Kidney glomerular epithelial cell (primary cell): Measurements from ENCODE around the gene PPP6R2.

Experiments
- DNase-seq: peaks from one replicate; lab custom pipeline; 2025; lab: John Stamatoyannopoulos, UW

Gene PPP6R2, protein sequence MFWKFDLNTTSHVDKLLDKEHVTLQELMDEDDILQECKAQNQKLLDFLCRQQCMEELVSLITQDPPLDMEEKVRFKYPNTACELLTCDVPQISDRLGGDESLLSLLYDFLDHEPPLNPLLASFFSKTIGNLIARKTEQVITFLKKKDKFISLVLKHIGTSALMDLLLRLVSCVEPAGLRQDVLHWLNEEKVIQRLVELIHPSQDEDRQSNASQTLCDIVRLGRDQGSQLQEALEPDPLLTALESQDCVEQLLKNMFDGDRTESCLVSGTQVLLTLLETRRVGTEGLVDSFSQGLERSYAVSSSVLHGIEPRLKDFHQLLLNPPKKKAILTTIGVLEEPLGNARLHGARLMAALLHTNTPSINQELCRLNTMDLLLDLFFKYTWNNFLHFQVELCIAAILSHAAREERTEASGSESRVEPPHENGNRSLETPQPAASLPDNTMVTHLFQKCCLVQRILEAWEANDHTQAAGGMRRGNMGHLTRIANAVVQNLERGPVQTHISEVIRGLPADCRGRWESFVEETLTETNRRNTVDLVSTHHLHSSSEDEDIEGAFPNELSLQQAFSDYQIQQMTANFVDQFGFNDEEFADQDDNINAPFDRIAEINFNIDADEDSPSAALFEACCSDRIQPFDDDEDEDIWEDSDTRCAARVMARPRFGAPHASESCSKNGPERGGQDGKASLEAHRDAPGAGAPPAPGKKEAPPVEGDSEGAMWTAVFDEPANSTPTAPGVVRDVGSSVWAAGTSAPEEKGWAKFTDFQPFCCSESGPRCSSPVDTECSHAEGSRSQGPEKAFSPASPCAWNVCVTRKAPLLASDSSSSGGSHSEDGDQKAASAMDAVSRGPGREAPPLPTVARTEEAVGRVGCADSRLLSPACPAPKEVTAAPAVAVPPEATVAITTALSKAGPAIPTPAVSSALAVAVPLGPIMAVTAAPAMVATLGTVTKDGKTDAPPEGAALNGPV

DNA sequence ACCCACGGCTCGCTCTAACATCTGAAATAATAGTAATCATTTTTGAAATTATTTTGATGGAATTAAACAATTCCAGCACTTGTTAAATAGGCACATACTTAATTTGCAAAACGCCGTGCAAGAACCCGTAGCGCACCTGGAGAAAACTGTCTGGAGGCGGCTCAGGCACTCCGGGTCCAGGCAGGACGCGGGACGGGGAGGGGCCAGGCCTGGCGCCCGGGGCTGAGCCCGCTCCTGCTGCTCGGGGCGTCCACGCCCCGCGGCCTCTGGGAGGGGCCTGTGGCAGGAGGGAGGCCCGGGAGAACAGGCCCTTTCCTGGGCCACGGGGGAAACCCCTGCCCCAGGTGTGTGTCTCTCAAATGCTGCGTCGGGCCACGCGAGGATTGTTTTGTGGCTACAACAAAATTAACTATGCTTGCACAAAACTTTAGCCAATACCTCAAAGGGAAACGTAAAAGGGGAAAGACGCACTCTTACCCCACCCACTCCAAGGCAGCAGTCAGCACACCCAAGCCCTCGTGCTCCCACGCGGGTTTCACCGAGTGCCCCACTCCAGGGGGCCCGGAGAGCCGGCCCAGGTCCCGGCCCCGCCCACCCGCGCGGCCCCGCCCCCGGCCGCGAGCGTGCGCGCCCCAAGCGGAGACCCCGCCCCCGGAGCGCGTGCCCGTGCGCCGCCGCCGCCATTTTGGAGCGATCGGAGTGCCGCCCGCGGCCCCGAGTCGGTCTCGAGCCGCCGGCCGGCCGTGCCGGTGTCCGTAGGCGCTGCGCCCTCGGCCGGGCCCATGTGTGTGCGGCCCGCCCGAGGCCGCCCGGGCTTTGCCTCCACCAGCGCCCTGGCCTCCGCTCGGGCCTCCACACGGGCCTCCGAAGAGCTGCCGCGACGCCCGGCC is at the start of gene PPP6R2:
TSS of gene PPP6R2 (plus strand) at position 677 of the 890 bp plus-strand sequence. CDS start 50,582 bp downstream, outside the sequence.
- peak; percentile 36 for DNase-seq

DNA sequence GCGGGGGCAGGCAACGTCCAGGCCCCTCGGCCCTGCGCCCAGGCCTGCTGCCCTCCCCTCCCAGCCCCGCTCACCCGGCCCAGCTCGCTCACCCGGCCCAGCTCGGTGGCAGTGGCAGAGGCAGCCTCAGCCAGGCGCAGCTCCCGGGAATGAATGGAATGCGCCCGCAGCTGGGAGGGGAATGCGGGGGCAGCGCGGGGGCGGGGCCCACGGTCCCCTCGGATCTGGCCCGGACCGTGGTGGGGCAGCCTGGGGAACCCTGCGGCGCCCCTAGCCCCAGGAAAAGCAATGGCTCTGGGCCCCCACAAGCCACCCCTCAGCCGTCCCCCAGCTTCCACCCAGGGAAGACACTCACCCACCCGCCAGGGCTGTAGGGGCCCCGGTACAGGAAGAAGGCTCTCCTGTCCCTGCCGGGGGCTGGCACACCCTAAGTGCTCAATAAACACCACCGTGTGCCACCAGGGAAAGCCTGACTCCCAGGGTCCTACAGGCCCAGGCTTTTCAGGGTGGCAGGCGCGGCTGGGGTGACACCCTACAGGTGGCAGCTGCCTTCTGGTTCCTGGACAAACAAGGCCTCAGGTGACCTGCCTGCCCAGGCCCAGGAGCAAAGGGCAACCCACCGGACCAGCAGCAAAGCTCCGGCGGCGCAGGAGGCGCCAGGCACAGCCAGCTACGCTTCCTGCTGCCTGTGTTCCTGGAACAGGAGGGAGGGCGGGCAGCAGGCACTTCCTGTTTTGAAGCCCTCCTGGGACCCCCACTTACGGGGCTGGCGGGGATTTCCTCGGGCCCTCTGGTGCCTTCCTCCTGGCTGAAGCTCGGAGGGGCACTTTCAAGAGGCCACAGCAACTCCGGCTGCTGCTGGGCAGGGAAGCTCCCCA is 49.4 kb upstream of the PPP6R2 start:
- DNase-seq, result peak; percentile 68

DNA sequence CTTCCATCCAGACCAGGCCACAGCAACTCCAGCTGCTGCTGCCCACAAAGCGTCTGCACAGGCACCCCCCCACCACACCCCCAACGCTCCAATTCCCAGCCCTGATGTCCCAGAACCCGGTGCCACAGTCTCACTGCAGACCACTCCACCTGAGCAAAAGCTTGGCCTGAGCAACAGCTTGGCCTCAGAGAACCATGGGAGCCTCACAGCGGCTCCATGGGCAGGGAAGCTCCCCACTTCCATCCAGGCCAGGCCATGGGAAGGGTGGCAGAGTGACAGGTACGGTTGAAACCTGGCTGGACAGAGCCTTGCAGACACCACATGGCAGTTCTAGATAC is 48.8 kb upstream of the PPP6R2 start:
- DNase-seq, result no peak

DNA sequence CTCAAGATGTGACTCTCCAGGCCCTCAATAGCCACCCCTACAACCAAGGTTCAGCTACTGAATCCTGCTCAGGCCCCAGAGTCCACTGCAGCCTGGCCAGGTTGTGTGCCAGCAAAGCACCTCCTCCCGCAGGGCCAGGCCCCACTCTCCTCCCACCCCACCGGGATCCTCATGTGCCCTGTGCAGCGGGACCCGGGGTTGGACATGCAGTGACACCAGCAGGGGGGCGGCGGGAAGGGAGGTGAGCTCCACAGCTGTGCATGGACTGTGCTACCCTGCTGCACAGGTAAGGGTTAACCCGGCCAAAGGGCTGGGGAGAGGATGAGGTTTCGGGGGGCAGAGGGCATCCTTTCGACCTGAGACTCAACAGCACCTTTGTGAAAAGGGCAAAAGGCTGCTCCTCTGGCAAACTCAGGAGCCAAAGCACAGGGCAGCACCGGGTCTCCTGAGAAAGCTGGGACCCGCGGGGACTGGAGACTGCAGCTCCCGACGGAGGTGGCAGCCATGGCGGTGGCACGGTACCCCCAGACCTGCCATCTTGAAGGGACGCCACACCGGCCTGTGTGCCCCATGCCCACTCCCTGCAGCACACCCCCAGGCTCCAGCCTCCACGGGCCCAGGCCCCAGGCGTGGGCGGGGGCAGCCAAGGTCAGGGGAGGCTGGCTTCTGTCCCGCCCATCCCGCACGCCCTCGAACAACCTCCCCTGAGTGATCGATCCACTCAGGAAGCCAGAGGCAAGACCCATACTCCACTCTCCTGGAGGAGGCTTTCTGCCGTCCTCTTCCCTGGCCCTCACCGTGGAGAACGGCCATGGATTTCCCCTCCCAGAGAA is 46.3 kb upstream of the PPP6R2 start:
- DNase-seq, result no peak

DNA sequence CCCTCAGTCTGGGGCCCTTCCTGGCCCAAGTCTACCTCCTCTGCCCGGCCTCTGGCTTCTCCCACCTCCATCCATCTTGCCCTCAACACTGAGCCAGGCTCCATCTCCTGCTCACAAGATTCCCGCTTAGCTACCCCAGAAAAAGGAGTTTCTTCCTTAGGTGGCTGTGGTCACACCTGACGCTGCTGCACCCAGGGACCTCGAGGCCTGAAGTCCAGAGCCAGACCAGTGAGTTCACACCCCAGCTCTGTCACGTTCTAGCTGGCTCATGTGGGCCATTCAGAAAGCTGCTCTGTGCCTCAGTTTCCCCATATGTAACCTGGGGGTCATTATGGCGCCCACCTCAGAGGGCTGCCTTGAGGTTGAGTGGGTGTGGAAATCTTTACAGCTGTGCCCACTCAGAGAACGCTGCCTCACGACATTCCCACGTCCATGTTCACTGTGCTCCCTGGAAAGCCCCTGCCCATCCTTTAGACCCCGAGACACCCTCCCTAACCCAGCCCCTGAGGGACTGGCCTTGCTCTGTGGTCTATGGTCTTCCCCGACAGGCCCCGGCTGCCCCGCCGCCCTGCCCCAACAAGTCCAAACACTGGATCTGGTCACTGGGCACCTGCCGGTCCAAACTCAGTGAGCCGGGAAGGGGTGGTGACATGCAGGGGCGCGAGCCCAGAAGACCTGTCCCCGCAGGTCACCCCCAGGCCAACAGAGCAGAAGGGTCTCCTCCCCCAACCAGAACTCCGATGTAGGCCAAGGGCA is 45.4 kb upstream of the PPP6R2 start:
- no peak for DNase-seq

DNA sequence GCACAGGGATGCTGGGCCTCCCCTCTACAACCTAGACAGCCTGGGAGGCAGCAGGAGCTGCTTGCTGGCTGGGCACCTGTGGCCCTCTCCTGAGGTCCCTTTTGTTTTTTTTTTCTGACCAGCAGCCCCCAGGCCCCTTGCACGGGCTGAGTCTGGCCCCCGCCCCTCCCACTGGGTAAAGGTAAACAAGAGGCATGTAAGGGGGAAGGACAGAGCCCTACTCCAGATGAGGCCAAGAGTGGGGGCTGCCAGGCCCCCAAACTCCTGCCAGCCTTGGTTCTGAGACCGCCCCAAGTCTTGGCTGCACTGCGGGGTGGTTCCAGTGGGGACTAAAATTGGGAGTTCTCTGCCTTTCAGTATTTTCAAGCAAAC is 44.9 kb upstream of the PPP6R2 start:
- DNase-seq, result no peak

DNA sequence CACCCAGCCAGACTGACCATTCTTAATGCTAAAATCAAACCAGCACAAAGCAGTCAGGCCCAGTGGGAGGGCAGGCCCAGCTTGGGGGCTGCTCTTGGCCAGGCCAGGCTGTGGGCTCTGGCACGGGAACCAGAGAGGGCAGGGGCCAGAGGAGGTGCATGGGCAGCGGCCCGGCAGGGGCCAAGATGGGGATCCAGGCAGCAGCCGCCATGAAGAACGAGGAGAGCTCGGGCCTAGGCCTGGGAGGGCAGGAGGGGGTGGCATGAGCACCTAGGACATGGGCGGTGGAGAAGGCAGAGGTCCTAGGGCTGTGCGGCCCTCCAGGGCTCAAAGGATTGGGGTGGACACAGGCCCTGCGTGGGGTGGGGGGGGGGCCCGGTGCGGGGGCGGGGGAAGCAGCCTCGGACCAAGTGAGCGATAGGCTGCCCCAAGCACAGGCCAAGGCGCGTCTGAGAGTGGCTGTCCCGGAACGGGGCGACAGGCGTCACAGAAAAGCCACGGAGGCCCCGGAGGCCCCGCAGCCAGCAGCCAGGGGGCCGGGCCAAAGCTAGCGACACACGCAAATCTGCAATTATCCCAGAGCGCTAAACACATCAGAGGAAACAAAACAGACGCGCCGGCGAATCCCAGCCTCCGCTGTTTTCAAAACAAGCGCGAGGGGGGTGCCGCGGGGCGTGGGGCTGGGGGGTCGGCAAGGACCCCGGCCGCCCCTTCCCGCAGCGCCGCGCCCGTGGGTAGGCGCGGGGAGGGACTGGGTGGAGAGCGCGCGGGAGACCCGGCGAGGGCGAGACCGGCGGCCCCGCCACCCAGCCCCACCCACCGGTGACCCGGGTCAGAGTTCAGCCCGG is 44.0 kb upstream of the PPP6R2 start:
- no peak for DNase-seq

DNA sequence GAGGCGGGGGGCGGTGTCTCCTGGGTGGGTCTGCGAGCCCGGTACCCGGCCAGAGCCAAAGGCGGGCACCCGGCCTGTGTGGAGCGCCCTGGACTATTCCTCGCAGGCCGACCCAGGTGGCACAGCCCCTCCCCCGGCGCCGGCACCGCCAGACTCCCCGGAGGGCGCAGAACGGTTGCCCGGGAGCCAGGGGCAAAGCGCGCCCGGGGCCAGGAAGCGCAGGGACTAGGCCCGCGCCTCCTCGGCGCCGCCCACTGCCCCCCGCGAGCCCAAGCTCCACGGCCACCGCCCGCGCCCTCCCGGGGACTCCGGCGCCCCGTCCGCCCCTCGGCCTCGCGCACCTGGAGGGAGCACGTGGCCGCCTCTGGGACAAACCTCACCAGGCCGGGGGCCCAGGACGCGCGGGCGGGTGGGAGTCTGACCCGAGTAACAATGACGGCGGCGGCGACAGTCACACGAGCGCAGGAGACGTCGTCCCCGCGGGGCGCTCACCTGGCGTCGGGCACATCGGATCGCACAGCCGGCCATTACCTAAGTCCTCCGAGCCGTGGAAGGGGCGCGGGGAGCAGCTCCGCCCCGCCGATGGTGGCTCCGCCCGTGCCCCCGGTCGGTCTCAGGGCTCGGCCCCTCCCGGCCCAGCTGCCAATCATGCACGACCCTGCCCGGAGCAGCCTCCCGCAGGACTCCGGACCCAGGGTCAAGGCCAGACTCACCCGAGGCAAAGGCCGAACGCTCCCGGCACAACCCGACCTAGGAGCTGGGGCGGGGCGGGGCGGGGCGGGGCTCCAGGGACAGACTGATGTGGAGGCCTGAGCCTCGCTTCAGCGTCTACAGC is 43.1 kb upstream of the PPP6R2 start:
- DNase-seq, result no peak

DNA sequence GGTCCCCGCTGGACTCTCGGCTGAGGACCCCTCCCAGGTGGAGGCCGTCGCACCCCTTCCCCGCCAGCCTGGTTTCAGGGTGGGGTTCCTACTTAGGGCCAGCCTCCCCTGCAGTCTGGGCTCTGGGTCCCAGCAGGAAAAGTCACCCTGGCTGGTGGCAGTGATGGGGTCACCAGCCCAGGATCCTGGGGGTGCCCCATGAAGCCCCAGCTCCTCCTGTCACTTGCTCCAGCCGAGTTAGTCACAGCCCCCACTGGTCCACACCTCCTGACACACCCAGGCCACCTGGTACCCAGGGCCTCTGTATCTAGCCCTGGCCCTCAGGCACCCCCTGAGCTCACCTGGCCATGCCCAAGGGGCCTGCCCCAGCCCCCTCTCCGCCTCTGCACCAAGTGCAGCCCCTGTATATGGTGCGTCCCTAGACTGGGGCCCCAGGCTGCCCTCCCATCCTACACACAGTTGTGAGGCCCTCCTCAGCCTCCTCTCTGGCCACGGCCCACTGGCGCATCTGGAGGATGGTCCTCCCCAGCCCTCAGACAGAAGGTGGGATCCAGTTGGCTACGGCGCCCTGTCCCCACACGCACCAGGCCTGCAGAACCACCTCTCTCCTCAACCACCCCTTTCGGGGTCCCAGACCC is 42.4 kb upstream of the PPP6R2 start:
- no peak for DNase-seq

DNA sequence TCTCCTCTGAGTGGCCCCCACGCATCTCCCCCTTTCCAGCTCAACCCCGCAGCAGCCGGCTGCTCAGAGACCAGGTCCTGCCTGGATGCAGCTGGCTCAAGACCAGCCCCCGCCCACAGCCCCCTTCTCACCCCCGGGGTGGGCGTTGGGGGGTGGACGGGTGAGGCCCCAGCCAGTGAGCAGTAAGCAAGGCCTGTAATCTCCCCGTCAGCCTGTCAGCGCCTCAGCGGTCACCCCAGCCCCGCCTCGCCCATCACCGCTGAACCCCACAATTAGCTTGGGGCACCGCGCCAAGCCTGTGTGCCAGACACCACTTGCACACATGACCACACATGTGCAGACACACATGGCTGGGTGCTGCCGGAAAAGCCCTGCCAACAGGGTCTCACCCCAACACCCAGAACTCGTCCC is 41.5 kb upstream of the PPP6R2 start:
- DNase-seq, result no peak

DNA sequence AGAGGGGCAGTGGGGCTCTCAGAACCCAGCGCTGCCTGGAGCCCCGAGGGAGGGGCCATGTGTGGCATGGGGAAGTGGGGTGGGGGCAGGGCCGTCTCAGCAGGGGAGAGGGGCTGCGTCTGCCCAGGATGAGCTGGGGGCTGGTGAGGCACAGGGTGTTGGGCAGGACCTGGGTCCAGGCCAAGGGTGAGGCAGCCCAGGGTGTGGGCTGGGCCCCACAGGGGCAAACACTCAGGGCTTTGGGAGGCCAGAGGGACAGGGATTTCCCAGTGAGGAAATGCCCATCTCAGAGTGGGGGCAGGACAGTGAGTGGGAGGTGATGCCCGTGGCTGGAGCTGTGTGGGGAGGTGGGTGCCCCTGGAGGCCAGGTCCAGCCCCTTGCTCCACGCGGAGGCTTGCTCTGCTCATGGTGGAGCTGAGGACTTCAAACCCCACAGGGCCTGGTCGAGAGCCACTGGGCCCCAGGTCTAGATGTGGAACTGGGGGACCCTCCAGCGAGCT is 41.0 kb upstream of the PPP6R2 start:
- peak; percentile 44 for DNase-seq

DNA sequence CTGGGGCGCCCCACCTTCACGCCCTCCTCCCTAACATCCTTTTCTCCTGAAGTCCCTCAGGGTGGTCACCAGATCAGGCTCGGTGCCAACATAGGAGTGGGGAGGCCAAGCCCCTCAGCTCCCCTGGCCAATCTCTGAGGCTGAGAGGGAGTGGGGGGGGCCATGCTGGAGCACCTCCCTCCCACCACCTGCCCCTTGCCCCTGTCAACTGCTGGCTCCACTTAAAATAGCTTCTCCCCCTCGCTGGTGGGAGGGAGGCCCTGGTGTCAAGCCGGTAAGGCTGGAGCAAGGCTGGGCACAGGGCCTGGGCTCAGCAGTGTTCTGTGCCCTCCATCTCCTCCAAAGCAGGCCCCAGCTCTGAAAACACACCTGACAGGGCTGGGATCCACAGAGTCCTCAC is 40.6 kb upstream of the PPP6R2 start:
- DNase-seq, result no peak

DNA sequence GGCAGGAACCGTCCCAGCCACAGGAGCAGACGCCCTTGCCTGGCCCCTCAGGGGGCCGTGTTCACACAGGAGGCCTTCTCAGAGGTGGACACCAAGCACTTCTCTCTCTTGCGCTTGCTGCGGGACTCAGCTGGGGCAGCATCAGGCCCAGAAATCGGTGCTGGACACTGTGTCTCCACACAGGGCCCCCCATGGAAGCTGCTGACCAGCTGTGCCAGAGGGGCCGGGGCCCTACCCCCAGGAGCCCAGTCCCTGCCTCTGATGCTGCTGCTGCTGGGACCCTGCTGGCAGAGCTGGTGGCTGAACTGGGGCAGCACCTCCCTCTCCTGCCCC is 39.6 kb upstream of the PPP6R2 start:
- DNase-seq, result no peak

DNA sequence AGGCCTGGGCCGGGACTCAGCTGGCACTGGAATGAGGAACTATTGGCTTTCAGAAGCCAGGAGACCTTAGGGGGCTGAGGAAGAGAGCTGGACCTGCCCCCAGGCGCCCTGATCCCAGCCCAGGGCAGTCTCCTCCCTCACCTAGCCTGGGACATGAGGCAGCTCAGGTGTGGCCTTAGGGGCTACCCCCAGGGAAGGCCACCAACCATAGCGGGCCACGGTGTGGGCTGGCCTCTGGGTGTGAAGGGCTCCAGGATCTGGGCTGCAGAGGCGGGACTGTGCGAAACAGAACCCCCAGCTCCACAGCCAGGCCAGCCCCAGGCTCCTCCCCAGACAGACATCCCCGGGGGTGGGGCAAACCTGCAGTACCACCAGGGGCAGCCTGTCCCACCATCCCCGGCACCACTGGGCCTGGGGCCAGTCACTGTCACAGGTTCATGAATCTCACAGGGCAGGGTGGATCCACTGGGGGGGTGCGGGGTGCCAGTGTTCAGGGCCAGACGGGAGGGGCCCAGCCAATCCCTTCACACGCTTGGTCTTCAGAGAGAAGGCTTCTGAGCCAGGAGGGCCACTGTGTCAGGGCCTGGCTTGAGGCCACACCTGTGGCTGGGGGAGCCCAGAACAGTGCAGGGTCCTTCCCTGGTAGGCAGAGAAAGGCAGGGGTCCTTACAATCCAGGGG is 39.1 kb upstream of the PPP6R2 start:
- DNase-seq, result peak; percentile 54

DNA sequence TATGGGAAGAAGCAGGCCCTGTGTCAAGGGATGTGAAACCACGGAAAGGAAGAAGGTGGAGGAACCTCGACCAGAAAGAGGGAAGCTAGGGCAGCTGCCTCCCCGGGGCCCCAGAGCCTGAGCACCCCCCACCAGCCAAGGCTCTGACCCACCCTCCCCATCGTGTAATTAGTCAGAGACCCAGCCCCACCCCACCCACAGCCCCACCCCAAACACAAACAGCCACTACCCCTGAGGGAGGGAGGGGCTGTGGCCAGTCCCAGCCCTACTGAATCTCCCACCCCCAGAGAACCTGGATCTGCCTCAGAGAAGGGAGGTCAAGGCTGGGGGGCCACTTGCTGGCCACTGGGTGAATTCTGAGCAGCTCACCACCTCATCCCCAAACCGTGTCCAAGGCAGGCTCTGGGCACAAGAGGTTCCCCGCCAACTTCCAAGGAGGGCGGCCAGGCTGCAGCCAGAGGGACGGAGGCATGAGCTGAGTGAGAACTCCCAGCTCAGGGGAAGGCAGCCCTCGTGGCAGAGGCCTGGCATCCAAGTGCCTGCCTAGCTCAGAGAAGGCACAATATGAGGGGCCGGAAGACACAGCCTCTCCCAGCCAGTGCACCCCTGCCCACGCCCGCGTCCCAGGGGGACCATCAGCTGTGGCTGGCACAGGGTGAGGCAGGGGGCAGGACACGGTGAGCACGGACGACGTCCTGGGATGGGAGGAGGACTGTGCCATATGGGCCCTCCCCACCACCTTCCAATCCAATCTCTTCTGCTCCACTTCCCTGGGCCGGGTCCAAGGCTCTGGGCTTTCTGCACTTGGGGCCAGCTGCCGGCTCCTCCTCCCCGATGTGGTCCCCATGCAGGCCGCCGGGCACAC is 38.4 kb upstream of the PPP6R2 start:
- no peak for DNase-seq
